PC-3 (cell line): ENCODE data around the gene SPIRE2.

ENCODE experiments used
- CTCF ChIP-seq: fragments of 300-600 bp; sonication (generic); conservative IDR thresholded peaks from 2 replicates; pipeline ENCODE4 v1.5.1; 2017; ENCODE audit warnings: antibody characterized with exemption, low read depth, mild to moderate bottlenecking, low read length
- EZH2 ChIP-seq: fragments of 300-600 bp; sonication (generic); IDR thresholded peaks from one replicate; pipeline ENCODE4 v1.6.1; 2017; ENCODE audit warnings: antibody characterized with exemption, mild to moderate bottlenecking, low read length; ENCODE audit not compliant: unreplicated experiment
- EZH2phosphoT487 ChIP-seq: fragments of 300-600 bp; sonication (generic); IDR thresholded peaks from 2 replicates; pipeline ENCODE4 v1.6.1; 2018; ENCODE audit warnings: mild to moderate bottlenecking, antibody characterized with exemption, low read length, borderline replicate concordance

- TF ChIP-seq CTCF (no peak), EZH2phosphoT487 (no peak), EZH2 (no peak)
Measured at GRCh38 chr16:89793955-89794354, 34.3 kb upstream of the SPIRE2 start.
